GM18861 (cell line): ENCODE data around the gene SNX9.
A peak's percentile ranks its signal among the peaks of the same experiment; 100 is the strongest.
"Not testable (repeated sequence)": the region's sequence is repeated elsewhere in the genome, so short reads cannot be mapped to it uniquely, and the experiment has no call there.

ENCODE experiments used
- ATAC-seq: cut with Tn5 transposase; IDR thresholded peaks from one replicate; pipeline ENCODE4 v1.9.1; 2021; ENCODE audit not compliant: unreplicated experiment

SNX9 gene

DNA sequence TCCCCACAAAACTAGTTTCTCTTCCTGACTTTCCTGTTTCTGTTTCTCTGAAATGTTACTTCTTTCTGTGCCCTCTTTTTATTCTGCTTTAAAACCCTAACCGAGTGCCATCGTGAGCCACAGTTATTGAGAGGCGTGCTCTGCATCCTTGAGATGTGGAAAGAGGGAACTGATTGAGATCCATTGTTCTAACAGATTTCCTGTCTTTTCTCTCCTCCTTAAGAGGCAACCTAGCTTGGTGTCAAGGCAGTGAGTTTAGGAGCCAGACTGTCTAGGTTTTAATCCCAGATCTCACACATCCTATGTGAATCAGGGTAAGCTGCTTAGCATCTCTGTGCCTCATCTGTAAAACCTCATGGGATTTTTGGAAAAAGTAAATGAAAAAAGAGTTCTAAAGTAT lies 57.5 kb downstream of the SNX9 start:
- no peak for ATAC-seq

DNA sequence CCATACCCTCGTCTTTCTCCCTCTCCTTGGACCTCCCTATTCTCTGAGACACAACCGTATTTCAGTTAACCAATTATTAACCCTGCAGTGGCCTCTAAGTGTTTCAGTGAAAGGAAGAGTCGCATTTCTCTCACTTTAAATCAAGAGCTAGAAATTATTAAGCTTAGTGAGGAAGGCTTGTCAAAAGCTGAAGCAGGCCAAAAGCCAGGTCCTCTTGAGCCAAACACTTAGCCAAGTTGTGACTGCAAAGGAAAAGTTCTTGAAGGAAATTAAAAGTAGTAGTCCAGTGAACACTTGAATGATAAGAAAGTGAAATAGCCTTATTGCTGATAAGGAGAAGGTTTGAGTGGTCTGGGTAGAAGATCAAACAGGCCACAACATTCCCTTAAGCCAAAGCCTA lies 58.3 kb downstream of the SNX9 start:
- no peak for ATAC-seq

DNA sequence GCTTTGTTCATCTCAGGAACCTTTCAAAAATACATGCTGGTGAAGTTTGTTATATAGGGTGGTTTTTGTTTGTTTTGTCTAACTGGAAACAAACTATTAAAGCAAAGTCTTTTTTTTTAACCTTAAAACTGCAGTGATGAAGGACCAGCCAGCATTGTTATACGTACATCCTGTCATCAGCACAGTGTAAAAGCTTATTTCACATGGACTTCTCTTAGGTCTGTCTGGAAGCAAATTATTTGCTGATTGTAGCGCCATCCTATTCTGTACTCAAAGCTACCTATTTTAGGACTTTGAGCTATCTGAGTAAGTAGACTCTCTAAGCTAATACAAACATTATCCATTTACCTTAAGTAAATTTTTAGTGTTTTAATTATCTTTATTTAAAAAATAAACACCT lies 61.7 kb downstream of the SNX9 start:
- ATAC-seq: no peak

DNA sequence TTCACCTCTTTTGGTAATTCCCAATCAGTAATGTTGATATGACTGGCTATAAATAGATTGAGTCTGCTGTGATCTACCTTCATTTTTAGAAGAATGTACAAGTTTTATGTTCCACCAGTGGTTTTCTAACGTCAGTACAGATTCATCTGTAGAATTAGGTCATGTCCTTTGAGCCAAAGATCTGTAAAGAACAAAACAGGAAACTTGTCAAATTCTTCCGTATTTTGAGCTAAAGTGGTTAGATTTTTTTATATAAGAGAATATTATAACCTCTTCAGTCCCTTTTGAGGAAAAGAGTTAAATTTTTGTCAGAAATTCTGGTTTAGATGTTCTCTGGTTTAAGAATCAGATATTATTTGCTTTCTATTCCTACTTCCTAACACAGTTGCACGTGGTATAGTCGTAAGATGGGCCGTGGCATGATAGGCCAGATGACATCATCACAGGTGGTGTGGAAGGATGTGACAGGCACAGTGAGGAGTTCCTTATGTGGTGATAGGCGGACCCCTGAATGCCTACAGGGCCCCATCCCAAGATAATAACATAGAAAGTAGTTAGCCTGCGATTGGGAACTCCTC lies 62.3 kb downstream of the SNX9 start:
- no peak for ATAC-seq

DNA sequence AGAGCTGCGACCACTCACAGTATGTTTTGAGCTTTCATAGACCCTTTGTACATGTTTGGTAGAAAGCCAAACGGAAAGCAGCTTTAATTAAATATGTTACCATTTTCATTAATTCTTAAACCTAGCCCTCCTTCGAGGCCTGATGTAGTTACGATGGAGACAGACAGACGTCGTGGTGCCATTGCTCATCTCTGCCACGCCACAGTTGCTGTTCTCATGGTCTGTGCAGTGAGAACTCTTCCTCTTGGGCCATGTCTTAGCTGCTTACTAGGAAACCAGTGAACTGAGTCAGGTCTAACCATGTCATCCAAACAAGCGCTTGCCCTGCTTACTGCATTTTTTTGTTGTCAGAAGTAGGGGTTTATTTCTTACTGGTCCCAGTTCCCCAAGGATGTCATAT lies 62.8 kb downstream of the SNX9 start:
- no peak for ATAC-seq

DNA sequence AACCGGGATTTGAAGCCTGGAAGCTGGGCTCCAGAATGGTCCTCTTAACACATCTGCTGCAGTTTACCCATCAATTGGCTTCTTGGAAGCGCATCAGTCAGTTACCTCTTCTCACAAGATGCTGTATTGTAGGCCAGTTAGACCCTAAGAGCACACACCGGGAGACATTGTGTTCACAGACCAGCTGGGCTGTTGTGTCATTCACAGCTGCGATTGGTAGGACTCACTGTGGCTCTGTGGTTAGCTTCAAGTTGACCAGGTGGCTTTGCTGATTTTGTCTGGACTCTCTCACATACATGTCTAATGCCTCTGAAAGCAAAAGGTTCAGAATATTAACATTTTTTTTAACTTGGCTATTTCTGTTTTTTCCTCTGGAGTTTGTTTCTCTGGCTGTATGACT lies 64.8 kb downstream of the SNX9 start:
- ATAC-seq: no peak

DNA sequence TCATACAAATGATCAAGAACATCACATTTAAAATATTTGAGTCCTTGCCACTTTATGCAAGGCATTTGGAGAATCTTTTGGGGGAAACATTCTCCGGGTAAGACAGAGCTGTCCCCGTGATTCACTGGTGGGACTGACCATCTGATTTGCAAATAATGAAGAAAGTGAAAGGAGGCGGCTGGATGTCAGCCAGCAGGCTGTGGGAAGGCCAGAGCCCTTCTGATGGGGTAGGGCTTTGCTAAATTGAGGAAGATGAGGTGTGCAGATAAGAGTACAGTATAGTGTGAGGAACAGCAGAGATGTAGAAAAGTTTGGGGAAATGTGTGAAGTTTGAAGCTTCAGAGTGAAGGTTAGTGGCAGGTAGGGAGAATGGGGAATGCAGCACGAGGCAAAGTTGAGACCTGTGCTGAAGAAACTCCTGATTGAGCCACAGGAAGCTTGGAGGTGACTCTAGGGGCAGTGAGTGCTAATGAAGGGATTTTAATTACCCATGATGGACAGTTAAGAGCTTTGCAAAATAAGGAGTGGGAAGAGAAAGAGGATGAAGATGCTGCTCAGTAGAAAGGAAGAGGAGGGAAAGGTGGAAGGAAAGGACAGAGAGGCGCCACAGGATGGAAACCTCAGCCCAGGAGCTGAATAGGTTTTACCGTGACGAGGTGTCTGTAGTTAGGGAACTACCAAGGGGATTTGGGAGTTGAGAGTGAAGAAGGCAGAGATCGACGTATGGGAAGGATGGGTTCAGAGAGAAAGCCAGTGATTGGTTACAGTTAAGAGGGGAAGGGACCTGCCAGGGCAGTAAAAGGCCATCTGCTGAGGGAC lies 68.7 kb downstream of the SNX9 start:
- ATAC-seq: no peak

DNA sequence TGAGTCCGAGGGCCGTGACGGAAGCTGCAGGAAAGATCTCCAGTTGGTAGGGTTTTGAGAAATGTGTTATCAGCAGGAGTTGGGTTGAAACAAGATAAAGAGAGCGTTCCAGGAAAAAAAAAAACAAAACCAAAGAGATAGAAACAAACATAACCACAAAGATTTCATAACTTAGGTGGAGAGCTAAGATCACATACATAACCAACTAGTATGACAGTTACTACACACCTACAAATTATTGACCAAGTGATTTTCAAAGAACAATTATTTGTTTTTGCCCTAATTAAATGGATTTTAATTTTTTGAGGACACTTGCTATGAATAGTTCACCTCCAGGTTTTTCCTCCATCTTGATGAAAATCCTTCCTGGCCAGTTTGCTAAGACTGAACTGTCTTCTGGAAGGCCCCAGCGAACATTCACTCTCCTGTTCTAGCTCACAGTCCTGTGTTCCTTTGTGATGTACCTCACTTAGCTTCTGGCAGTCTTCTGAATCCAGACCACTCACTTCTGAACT lies 69.4 kb downstream of the SNX9 start:
- ATAC-seq: no peak

DNA sequence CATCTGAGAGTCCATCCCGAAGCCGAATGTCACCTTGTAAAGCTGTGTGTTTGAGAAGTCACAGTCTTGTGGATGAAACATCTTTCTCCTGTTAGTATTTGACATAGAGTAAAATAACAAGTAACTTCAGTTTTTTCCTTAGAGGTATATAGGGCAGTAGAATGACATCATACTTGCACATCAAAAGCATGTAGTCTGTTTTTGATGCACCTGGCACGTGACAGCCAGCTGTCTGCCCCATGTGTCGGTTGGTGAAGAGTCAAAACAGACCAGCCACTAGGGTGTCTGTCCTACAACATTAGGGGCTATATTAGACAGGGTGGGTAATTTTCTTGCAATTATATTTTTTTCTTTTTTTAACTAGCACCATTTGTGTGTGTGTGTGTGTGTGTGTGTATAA lies 70.2 kb downstream of the SNX9 start:
- ATAC-seq: no peak

DNA sequence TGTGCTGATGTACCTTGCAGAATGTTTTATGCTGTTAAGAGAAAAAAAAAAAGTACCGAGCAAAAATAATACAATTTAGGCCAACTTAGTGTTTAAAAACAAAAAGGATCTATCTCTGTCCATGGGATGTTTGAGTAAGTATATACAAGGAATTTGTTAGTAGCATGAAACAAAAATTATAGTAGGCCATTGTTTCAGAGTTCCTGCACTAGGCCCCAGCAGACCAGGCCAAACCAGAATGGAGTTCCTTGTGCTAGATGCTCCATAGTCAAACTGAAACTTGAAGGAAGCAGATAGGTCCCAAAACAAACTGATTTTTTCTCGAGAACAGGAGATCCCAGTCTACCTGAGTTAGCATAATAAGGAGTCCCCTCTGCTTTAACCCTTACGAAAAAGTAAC lies 72.5 kb downstream of the SNX9 start:
- no peak for ATAC-seq

DNA sequence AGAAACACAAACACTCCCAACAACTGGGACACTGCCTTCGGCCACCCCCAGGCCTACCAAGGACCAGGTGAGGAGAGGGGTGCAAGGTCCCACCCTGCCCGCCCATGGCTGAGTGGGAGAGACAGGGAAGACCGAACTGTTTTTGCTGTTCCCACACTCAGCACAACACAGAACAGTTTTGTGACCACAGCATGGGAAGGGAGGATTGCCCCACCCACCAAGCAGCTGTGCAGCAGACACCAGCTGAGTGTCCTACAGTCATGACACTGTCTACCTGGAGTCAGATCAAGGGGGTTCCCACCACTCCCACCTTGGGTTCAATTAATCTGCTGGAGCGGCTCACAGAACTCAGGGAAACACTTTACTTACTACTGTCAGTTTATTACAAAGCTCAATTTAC lies 73.9 kb downstream of the SNX9 start:
- no peak for ATAC-seq

DNA sequence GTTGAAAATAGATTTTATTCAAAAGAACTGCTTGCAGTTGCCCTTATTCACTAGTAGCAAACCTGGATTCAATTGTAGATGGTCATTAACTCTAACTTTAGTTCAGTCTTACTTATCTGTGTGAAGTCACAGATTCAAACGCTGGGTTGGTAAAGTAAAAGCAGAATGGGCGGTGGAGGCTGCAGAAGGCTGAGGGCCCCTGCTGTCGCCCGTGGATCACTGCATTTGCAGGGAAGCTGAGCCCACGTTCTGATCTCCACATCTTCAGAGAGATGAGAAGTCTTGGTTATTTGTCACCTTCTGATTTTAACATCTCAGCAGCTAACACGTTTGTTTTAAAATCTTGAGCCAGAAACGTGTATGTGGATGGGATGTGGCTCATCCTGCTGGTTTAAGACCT lies 75.1 kb downstream of the SNX9 start:
- no peak for ATAC-seq

DNA sequence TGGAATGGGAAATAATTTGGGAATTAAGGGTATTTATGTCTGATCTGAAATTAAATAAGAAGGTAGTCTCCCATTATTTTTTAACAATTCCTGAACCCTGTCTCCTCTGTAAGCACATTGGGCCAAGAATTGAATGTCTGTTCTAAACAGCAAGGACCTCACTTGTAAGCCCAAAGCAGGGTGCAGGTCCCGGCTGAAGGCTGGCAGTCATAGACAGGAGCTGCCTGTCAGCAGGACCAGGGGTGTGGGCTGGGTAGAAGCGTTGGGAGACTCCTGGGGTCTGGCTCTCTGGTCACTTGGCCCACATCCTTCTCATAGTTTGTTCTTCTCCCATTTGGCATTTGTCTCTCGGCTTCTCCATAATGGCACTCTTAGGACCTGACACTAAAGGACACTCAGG lies 75.6 kb downstream of the SNX9 start:
- ATAC-seq: no peak

DNA sequence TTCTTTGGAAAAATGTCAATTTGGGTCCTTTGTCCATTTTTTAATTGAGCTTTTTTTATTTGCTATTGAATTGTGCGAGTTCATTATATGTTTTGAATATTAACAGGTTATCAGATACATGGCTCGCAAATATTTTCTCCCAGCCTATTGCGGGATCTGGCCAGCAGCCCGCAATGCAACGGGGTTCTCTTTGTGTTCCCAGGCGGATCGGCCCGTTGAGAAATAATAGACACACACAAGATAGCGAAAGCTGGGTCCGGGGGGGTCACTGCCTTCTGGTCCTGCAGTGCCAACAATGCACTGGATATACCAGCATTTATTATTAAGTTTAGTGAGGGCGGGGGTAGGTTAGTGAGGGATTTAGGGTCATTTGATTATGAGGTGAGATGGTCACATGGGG lies 77.2 kb downstream of the SNX9 start:
- ATAC-seq: not testable (repeated sequence)

DNA sequence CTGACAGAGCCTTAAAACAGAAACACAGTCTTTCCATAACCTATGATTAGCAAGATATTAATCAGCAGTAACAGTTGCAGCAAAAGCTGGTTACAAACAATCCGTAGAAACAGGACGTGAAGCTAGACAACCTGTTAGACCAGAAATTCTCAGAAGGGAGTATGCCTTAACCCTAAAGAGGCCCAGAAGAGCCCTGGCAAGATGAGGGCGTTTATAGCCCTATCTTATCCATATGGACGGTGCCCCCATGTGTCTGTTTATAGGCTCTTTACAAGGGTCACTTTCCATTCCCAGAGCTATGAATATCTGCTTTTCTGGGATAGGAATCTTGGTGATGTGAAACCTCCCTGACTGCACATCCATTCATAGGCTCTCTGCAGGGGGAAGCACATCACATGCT lies 77.7 kb downstream of the SNX9 start:
- ATAC-seq: not testable (repeated sequence)

DNA sequence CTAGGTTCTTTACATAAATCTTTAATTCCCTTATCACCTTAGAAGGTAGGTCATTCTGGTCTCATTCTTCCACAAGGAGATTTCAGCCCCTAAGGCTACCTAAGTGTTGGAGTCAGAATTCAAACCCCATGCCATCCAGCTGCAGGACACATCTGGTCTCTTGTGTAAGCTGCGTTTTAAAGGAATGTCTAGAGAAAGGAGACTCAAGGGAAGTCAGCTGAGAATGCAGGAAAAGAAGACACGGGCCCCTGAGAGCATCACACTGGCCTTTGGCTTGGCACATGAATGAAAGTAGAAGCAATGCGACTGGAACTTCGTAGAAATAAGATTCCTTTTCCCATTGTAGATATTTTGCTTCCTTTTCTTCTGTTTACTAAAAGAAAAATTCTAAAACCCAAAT lies 82.0 kb downstream of the SNX9 start:
- no peak for ATAC-seq

DNA sequence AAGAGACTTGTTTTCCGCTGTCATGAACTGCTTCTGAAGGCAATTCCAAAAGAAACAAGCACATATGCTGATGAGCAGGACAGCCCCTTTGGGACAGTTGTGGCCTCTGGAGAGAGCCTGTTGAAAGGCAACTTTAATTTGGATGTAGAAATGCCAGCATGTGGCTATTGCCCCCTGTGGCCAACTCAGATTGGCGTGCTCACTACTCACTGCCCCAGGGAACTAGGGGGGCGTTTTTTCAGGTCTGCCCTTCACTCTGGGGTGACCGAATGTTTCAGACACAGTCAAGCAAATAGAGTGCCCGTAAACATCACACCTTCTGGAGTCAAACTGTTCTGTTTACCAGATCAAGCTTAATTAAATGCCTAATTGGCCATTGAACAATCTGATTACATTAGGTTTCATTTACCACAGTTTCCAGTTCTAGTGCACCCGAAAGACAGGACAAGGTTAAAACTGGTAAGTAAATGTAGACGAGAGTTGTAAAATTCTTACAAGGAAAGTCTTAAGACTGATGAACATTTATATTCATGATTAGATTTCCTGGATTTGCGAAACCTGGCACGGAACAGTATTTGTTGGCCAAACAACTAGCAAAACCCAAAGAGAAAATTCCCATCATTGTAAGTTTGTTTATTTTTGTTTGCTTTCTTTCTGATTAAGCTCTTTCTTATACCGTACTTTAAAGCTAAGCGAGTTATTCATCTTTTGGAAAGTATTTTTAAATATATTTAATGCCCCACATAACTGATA lies 82.7 kb downstream of the SNX9 start:
- no peak for ATAC-seq

DNA sequence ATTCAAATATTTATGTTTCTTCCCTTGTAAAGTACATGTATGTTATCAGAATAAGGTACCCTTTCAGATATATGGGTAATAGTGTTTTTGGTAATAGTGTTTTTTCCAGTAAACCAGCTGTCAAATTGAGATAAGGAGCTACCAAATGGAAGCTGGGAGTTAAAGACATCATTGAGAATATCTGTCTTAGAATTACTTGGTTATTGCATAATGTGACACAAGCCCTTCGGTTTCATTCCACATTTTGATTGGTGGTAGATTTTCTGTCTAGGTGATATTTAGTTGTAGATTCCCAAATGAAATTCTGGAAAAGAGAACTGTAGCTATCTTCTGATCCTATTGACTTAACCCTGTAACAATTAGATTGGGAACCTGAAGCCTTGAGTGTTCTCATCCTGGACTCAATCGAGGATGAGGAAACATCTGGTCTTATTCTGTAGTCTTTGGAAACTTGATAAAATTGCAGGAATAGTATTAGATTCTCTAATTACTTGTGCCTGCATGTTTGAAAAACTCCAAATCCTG lies 83.6 kb downstream of the SNX9 start:
- ATAC-seq: no peak

DNA sequence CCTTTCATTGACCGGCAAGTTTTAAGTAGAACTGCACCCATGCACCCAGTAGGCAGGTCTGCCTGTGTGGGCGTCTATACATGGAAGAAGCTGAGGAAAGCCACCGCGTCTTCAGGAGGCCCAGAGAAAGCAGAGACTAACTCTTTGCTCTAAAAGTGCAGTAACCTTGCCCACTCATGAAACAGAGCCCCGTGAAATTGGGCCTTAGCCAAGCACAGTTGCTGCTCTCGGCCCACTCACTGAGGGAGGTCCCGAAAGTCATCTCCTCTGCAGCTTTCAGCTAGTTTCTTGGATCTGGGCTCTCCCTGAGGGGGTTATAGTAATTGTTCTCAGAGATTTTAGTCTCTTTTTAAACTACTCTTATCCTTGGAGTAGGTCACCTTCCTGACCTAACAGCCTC lies 84.6 kb downstream of the SNX9 start:
- no peak for ATAC-seq

DNA sequence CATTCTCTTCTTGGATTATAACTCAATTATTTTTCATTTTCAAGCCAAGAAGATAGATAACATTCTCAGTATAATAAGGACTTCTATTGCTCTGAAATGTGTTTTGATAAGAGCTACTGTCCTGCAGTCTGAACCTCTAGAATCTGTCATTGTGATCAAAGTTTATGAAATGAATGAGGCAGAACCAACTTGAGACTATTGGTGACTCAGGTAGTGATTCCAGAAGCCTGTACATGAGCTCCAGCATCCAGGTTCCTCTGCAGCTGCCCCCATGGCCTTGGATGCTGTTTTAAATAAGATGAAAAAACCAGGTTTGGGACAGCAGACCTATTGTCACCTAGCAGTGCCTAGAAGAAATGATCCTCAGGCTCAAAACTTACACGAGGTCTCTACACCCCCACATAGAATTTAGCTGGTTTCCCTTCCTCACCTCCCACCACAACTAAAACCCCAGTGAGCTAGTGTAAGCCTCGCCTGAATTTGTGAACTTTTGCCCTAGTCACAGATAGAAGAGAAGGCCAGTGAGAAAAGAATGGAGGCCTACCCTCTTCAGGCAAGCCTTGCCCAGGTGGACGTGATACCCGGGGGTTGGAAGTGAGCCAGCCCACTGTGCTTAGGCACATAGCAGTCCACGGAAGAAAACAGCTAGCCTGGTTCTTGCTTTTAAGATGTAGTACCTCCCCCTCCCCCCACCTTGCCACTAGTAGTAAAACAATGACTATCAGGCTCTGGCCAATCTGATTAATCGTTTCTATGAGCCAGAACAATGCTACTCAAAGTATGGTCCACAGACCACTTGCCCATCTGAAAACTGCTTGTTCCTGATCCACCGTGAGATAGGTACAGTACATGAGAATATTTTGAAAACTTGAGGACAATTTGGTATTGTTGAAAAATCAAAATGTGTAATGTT lies 85.6 kb downstream of the SNX9 start:
- peak; percentile 43 for ATAC-seq

DNA sequence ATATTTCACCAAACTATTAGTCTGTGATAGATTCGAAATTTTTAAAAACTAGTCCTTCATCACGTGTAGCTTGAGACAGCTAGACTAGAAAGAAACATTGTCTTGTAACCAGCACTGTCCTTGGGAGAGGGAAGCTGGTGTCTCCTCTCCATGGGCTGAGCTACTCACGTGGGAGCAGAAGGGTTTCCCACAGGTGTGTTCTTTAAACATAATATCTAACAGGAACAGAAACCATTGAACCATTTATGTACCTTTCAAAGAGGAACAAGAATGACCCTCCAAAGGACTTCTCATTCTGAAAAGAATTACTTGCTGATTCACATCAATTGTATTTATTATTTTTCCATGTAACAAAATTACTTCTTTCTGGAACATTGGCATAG lies 86.2 kb downstream of the SNX9 start:
- ATAC-seq: no peak
